Fibroblast of pulmonary artery (primary cell): ENCODE measurements around the gene ABCG8.

ENCODE experiments used
- DNase-seq: peaks from one replicate; pipeline ENCODE4 v3.0.0-alpha.2; 2010; ENCODE audit warnings: low read depth
- H3K4me3 ChIP-seq: replicated peaks from 2 replicates; pipeline ENCODE4 v1.5.1; 2011; ENCODE audit warnings: low read depth, mild to moderate bottlenecking, control low read depth, low read length, moderate library complexity
- TF ChIP-seq, protein P1 (sequence below): IDR thresholded peaks from 2 replicates; pipeline ENCODE4 v1.5.1; 2011; ENCODE audit warnings: mild to moderate bottlenecking, control low read depth, low read length, inconsistent platforms; ENCODE audit errors: missing control alignments

ABCG8 gene

DNA sequence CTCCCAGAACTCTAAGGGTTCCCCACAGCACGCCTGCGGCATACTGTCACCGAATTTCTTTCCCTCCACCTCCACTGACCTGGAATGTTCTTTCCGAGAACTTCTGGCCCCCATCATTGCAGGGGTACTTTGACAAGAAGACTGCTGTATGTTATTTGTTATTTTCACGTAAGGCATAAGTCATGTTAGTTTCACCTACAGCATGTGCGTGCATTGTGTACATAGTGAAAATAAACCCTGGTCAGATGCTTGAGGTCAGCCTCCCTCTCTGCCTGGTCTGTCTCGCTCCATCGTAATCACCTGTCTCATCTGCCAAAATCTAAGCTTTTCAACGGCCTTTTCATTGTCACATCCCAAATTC is 4.1 kb downstream of the ABCG8 start:
- TF ChIP-seq, protein P1, sequence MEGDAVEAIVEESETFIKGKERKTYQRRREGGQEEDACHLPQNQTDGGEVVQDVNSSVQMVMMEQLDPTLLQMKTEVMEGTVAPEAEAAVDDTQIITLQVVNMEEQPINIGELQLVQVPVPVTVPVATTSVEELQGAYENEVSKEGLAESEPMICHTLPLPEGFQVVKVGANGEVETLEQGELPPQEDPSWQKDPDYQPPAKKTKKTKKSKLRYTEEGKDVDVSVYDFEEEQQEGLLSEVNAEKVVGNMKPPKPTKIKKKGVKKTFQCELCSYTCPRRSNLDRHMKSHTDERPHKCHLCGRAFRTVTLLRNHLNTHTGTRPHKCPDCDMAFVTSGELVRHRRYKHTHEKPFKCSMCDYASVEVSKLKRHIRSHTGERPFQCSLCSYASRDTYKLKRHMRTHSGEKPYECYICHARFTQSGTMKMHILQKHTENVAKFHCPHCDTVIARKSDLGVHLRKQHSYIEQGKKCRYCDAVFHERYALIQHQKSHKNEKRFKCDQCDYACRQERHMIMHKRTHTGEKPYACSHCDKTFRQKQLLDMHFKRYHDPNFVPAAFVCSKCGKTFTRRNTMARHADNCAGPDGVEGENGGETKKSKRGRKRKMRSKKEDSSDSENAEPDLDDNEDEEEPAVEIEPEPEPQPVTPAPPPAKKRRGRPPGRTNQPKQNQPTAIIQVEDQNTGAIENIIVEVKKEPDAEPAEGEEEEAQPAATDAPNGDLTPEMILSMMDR: no peak
- DNase-seq: no peak
- no peak overlapping the region for H3K4me3 ChIP-seq

- no peak for DNase-seq
- TF ChIP-seq, protein P1: no peak
- no peak overlapping the region for H3K4me3 ChIP-seq
Observed at GRCh38 chr2:43845181-43845580, 6.4 kb downstream of the ABCG8 start.

DNA sequence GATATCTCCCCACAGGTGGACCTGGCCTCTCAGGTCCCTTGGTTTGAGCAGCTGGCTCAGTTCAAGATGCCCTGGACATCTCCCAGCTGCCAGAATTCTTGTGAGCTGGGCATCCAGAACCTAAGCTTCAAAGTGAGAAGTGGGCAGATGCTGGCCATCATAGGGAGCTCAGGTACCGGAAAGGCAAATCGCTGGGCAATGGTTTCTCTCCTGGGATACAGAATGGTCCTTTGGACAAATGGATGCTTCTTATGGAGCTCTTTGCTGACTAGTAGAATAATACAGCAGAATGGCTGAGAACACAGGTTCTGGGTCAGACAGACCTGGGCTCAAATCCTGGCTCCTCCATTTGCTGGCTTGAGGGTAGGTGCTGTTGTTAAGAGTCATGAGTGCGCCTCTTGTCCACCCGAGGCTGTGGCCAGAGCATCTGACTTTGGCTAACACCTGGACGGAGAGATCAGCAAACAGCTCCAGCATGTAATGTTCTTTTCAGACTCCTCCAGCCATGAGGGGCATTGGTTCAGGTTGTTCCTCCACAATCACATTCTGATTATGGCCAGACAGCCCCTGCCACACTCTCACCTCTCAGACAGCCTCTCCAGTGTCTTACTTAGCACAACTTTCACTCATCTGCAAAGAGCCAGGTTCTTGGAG is 7.5 kb downstream of the ABCG8 start:
- DNase-seq: no peak
- H3K4me3 ChIP-seq: no peak overlapping the region
- TF ChIP-seq, protein P1: no peak

- DNase-seq: no peak
- no peak overlapping the region for H3K4me3 ChIP-seq
- TF ChIP-seq, protein P1: no peak
Observed at GRCh38 chr2:43848214-43848613, 9.4 kb downstream of the ABCG8 start.

DNA sequence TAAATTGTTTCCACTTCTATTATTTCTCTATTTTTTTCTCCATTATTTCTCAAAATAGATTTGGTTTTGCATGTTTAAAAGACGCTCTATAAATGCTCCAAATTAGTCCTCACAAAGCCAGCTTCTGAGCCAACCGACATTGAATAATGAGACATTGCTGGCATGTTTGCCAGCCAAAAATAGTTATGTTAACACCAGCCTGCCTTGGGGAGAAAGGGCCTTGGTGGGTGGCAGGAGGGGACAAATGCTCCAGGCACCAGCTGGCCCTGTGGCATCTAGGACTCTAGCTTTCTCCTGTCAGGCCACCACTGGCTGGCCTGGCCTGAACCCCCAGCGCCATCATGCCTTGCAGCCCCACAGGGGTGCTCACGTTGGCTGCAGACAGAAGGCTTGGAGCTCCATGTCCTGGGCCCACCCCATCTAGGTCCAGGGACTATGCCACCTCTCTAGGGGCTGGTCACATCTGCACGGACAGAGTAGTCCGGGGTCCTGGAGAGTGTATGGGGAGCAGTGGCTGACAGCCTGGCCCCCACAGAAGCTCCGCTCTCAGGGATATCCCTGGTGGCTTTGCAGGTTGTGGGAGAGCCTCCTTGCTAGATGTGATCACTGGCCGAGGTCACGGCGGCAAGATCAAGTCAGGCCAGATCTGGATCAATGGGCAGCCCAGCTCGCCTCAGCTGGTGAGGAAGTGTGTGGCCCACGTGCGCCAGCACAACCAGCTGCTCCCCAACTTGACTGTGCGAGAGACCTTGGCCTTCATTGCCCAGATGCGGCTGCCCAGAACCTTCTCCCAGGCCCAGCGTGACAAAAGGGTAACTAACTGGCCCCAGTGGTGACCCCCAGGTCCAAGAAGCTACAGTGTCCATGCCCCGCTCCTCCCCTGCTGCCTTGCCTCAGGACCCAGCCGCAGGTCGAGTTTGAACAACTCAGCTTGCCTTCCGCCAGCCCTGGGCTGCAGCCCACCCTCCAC is 12.5 kb downstream of the ABCG8 start:
- TF ChIP-seq, protein P1: no peak
- no peak for DNase-seq
- H3K4me3 ChIP-seq: no peak overlapping the region

GRCh38 chr2:43852196-43852730 is 13.5 kb downstream of the ABCG8 start:
- H3K4me3 ChIP-seq: no peak overlapping the region
- no peak for DNase-seq
- TF ChIP-seq, protein P1: no peak
